ENCODE results near the gene DEPDC5. TPM values are rescaled to one million over a fixed set of nuclear protein-coding genes. Genes with fewer than 3 reads are reported as not detected.
A peak's percentile ranks its signal among the peaks of the same experiment; 100 is the strongest.

DEPDC5 gene
- total and polyA plus RNA-seq, 3 experiments from 2014 or later = 11.1 to 38.1 (median 29.1) TPM

- no peaks in the 10 kb centered on the region for H3K27me3 ChIP-seq (ENCODE audit: insufficient read depth, low read length, poor library complexity, severe bottlenecking)
- DNase-seq = no peak
- H3K27ac ChIP-seq (ENCODE audit: low read depth, low read length) = no peak overlapping the region
- ChIA-PET POLR2A (no interaction called here), CTCF (no interaction called here)
- H3K4me3 Mint-ChIP-seq = no peak overlapping the region
- no peaks in the 10 kb centered on the region for H3K27me3 Mint-ChIP-seq
- H3K4me1 Mint-ChIP-seq = peaks cover 0 to 1% (median 0%) of the 10 kb centered on the region in 3 donors
- peaks cover 2% of the 10 kb centered on the region for H3K36me3 ChIP-seq (ENCODE audit: insufficient read depth, low read length)
- H3K9me3 ChIP-seq (ENCODE audit: low read length) = no peaks in the 10 kb centered on the region
- peaks cover 0 to 53% (median 14%) of the 10 kb centered on the region in 3 donors for H3K36me3 Mint-ChIP-seq
- no peaks in the 10 kb centered on the region for H3K9me3 Mint-ChIP-seq
- no peak overlapping the region for H3K4me3 ChIP-seq (ENCODE audit: low read length)
- no peak overlapping the region for H3K27ac Mint-ChIP-seq
- H3K4me1 ChIP-seq (ENCODE audit: insufficient read depth, low read length) = no peaks in the 10 kb centered on the region
These were observed 113.1 kb downstream of the DEPDC5 start for GRCh38 chr22:31866918-31867317.

- no peak overlapping the region for H3K4me3 ChIP-seq (ENCODE audit: low read length)
- no peak overlapping the region for H3K27ac ChIP-seq (ENCODE audit: low read depth, low read length)
- no peaks in the 10 kb centered on the region for H3K9me3 ChIP-seq (ENCODE audit: low read length)
- DNase-seq = no peak
- Mint-ChIP-seq H3K4me3 (no peak overlapping the region), H3K27me3 (no peaks in the 10 kb centered on the region), H3K4me1 (peaks cover 0 to 1% (median 0%) of the 10 kb centered on the region in 3 donors), H3K9me3 (no peaks in the 10 kb centered on the region), H3K27ac (peak overlapping the region in 2 of 8 donors; percentile 17 to 93), H3K36me3 (peaks cover 0 to 58% (median 16%) of the 10 kb centered on the region in 3 donors)
- peaks cover 3% of the 10 kb centered on the region for H3K36me3 ChIP-seq (ENCODE audit: insufficient read depth, low read length)
- H3K27me3 ChIP-seq (ENCODE audit: insufficient read depth, low read length, poor library complexity, severe bottlenecking) = no peaks in the 10 kb centered on the region
- ChIA-PET POLR2A (no interaction called here), CTCF (interaction anchor here (1.1 kb wide), 1 partner anchor 103 kb away, joined by 4 read pairs; no protein-coding TSS in a partner anchor)
- H3K4me1 ChIP-seq (ENCODE audit: insufficient read depth, low read length) = no peaks in the 10 kb centered on the region
These were observed 113.8 kb downstream of the DEPDC5 start for GRCh38 chr22:31867386-31868153.

DNA sequence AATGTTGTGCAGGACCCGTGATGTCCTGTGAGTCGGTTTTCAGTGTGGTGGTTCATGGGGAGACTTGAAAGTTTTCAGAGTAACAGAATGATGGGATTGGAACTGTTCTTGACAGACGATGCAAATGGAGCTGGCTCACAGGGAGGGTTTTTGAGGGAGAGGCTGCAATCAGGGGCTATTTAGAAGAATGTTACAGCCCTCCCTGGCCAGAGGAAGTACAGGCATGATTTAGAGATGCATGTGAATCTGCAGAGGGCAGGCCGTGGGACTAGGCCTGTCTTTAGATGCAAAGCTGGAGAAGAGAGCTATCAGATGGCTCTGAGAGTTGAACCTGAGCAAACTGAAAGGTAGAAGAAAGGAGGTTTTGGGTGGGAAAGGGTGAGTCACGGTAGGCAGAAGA lies 115.9 kb downstream of the DEPDC5 start:
- Histone ChIP-seq H3K9me3 (ENCODE audit: low read length) (no peaks in the 10 kb centered on the region), H3K4me3 (ENCODE audit: low read length) (no peak overlapping the region), H3K36me3 (ENCODE audit: insufficient read depth, low read length) (peaks cover 5% of the 10 kb centered on the region), H3K4me1 (ENCODE audit: insufficient read depth, low read length) (no peaks in the 10 kb centered on the region), H3K27me3 (ENCODE audit: insufficient read depth, low read length, poor library complexity, severe bottlenecking) (no peaks in the 10 kb centered on the region), H3K27ac (ENCODE audit: low read depth, low read length) (no peak overlapping the region)
- Mint-ChIP-seq H3K36me3 (peaks cover 0 to 73% (median 28%) of the 10 kb centered on the region in 3 donors), H3K4me3 (no peak overlapping the region), H3K4me1 (peaks cover 0 to 1% (median 0%) of the 10 kb centered on the region in 3 donors), H3K27ac (peak overlapping the region in 3 of 8 donors; percentile 43 to 68 (median 58)), H3K27me3 (no peaks in the 10 kb centered on the region), H3K9me3 (no peaks in the 10 kb centered on the region)
- ChIA-PET CTCF (no interaction called here), POLR2A (no interaction called here)
- DNase-seq = no peak

DNA sequence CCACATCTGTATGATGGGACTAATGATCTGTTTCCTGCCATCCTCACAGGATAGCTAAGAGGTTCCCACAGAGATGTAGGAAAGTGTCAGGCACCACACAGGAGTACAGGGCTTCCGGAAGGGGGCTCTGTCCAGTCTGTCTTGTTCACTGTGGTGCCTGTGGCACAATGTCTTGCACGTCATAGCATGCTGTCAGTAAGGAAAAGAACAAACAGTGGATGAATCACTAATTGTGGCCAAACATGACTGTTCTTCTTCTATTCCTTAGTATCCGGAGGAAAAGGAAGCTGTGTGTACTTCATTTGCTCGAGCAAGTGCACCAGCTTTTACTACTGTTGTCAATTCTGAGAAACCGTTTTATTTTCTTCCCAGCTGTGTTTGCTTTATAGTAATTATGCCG lies 117.1 kb downstream of the DEPDC5 start:
- Mint-ChIP-seq H3K27me3 (no peaks in the 10 kb centered on the region), H3K4me1 (peaks cover 0 to 1% (median 0%) of the 10 kb centered on the region in 3 donors), H3K4me3 (no peak overlapping the region), H3K27ac (no peak overlapping the region), H3K9me3 (no peaks in the 10 kb centered on the region), H3K36me3 (peaks cover 0 to 74% (median 30%) of the 10 kb centered on the region in 3 donors)
- Histone ChIP-seq H3K36me3 (ENCODE audit: insufficient read depth, low read length) (peaks cover 8% of the 10 kb centered on the region), H3K4me3 (ENCODE audit: low read length) (no peak overlapping the region), H3K4me1 (ENCODE audit: insufficient read depth, low read length) (no peaks in the 10 kb centered on the region), H3K9me3 (ENCODE audit: low read length) (no peaks in the 10 kb centered on the region), H3K27me3 (ENCODE audit: insufficient read depth, low read length, poor library complexity, severe bottlenecking) (no peaks in the 10 kb centered on the region), H3K27ac (ENCODE audit: low read depth, low read length) (no peak overlapping the region)
- ChIA-PET POLR2A (no interaction called here), CTCF (no interaction called here)
- no peak for DNase-seq

GRCh38 chr22:31871480-31871879 lies 117.7 kb downstream of the DEPDC5 start:
- H3K36me3 Mint-ChIP-seq = peaks cover 0 to 74% (median 34%) of the 10 kb centered on the region in 3 donors
- CTCF ChIA-PET = no interaction called here

DNA sequence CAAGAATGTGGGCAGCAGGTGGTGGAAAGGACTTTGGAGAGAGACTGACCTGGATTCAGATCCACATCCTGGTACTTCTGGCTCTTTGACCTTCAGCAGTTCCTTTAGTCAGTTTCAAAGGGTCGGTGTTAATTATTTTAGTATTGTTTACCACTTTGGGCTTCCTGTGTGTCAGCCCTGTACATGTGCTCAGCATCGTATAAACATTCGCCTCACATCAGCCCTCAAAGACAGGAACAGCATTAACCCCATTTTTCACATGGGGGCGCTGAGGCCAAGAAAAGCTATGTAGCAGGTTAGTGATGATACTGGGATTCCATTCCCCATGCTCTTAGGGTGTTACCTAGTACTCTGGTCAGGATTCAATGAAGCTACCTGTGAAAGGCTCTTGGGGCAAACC lies 118.4 kb downstream of the DEPDC5 start:
- H3K9me3 ChIP-seq (ENCODE audit: low read length) = no peaks in the 10 kb centered on the region
- Mint-ChIP-seq H3K27me3 (no peaks in the 10 kb centered on the region), H3K36me3 (peaks cover 0 to 69% (median 31%) of the 10 kb centered on the region in 3 donors), H3K9me3 (no peaks in the 10 kb centered on the region), H3K27ac (peak overlapping the region in 2 of 8 donors; percentile 23 to 61), H3K4me3 (no peak overlapping the region), H3K4me1 (peaks cover 0 to 5% (median 0%) of the 10 kb centered on the region in 3 donors)
- peaks cover 13% of the 10 kb centered on the region for H3K36me3 ChIP-seq (ENCODE audit: insufficient read depth, low read length)
- no peak for DNase-seq
- CTCF ChIA-PET = interaction anchor here (1.0 to 1.3 kb wide), 3 partner anchors 17 to 98 kb away, joined by 4 read pairs; no protein-coding TSS in a partner anchor
- no peak overlapping the region for H3K4me3 ChIP-seq (ENCODE audit: low read length)
- POLR2A ChIA-PET = no interaction called here
- no peaks in the 10 kb centered on the region for H3K27me3 ChIP-seq (ENCODE audit: insufficient read depth, low read length, poor library complexity, severe bottlenecking)
- H3K27ac ChIP-seq (ENCODE audit: low read depth, low read length) = no peak overlapping the region
- no peaks in the 10 kb centered on the region for H3K4me1 ChIP-seq (ENCODE audit: insufficient read depth, low read length)

More at GRCh38 chr22:31871480-31871879, 117.7 kb downstream of the DEPDC5 start:
- no peak for DNase-seq
- H3K4me1 ChIP-seq (ENCODE audit: insufficient read depth, low read length) = no peaks in the 10 kb centered on the region
- Mint-ChIP-seq H3K4me1 (peaks cover 0 to 5% (median 0%) of the 10 kb centered on the region in 3 donors), H3K27me3 (no peaks in the 10 kb centered on the region), H3K27ac (peak overlapping the region in 4 of 8 donors; percentile 11 to 66 (median 41)), H3K4me3 (no peak overlapping the region), H3K9me3 (no peaks in the 10 kb centered on the region)
- POLR2A ChIA-PET = no interaction called here
- H3K4me3 ChIP-seq (ENCODE audit: low read length) = no peak overlapping the region
- no peak overlapping the region for H3K27ac ChIP-seq (ENCODE audit: low read depth, low read length)
- H3K9me3 ChIP-seq (ENCODE audit: low read length) = no peaks in the 10 kb centered on the region
- no peaks in the 10 kb centered on the region for H3K27me3 ChIP-seq (ENCODE audit: insufficient read depth, low read length, poor library complexity, severe bottlenecking)
- H3K36me3 ChIP-seq (ENCODE audit: insufficient read depth, low read length) = peaks cover 13% of the 10 kb centered on the region

DNA sequence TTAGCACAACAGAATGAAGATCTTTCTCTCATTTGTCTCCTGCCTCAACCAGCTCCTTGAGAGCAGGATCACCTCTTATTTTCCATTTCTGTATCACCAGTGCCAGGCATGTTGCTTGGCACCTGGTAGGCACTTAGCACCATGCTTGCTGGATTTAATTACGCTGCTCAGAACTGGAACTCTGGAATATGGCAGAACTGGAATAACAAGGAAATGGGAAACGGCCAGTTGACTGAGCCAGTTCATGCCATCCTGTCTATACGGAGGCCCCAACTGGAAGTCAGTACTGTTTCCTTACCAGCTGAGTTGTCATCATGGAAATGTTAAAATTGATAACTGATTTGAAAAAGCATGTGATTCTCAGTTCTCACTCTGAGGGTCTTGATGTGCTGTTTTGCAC lies 121.0 kb downstream of the DEPDC5 start:
- Histone ChIP-seq H3K27ac (ENCODE audit: low read depth, low read length) (no peak overlapping the region), H3K4me1 (ENCODE audit: insufficient read depth, low read length) (no peaks in the 10 kb centered on the region), H3K4me3 (ENCODE audit: low read length) (no peak overlapping the region), H3K27me3 (ENCODE audit: insufficient read depth, low read length, poor library complexity, severe bottlenecking) (no peaks in the 10 kb centered on the region), H3K36me3 (ENCODE audit: insufficient read depth, low read length) (peaks cover 13% of the 10 kb centered on the region), H3K9me3 (ENCODE audit: low read length) (no peaks in the 10 kb centered on the region)
- ChIA-PET CTCF (interaction anchor here (1.4 kb wide), 1 partner anchor 96 kb away, joined by 3 read pairs; no protein-coding TSS in a partner anchor), POLR2A (no interaction called here)
- H3K27ac Mint-ChIP-seq = peak overlapping the region in 1 of 8 donors; percentile 55
- H3K27me3 Mint-ChIP-seq = no peaks in the 10 kb centered on the region
- peaks cover 0 to 70% (median 31%) of the 10 kb centered on the region in 3 donors for H3K36me3 Mint-ChIP-seq
- H3K4me3 Mint-ChIP-seq = no peak overlapping the region
- H3K4me1 Mint-ChIP-seq = peaks cover 0 to 4% (median 0%) of the 10 kb centered on the region in 3 donors
- no peak for DNase-seq
- no peaks in the 10 kb centered on the region for H3K9me3 Mint-ChIP-seq

GRCh38 chr22:31876156-31876920 lies 122.5 kb downstream of the DEPDC5 start:
- Histone ChIP-seq H3K36me3 (ENCODE audit: insufficient read depth, low read length) (peaks cover 13% of the 10 kb centered on the region), H3K4me3 (ENCODE audit: low read length) (no peak overlapping the region), H3K4me1 (ENCODE audit: insufficient read depth, low read length) (no peaks in the 10 kb centered on the region), H3K27me3 (ENCODE audit: insufficient read depth, low read length, poor library complexity, severe bottlenecking) (no peaks in the 10 kb centered on the region), H3K9me3 (ENCODE audit: low read length) (no peaks in the 10 kb centered on the region), H3K27ac (ENCODE audit: low read depth, low read length) (no peak overlapping the region)
- ChIA-PET POLR2A (no interaction called here), CTCF (interaction anchor here (1.1 kb wide), 1 partner anchor 94 kb away, joined by 4 read pairs; no protein-coding TSS in a partner anchor)
- Mint-ChIP-seq H3K4me1 (peaks cover 0 to 4% (median 0%) of the 10 kb centered on the region in 3 donors), H3K36me3 (peaks cover 0 to 62% (median 29%) of the 10 kb centered on the region in 3 donors), H3K27me3 (no peaks in the 10 kb centered on the region), H3K4me3 (no peak overlapping the region), H3K27ac (peak overlapping the region in 1 of 8 donors; percentile 38), H3K9me3 (no peaks in the 10 kb centered on the region)
- no peak for DNase-seq

Measured in CD8-positive, alpha-beta memory T cell (primary cell).